Activated CD4-positive, alpha-beta memory T cell treated with anti-CD3 and anti-CD28 coated beads for 36 hours (primary cell): ENCODE results near the gene ROR1. TPM values are rescaled to one million over a fixed set of nuclear protein-coding genes. Genes with fewer than 3 reads are reported as not detected.
"Not testable (repeated sequence)": the region's sequence is repeated elsewhere in the genome, so short reads cannot be mapped to it uniquely, and the experiment has no call there.

Experiments used
- CTCF ChIA-PET: fragments of 350-600 bp; sonication (Branson Sonifier 250); formaldehyde crosslinking; loops from one replicate; lab custom pipeline; 2021; ENCODE audit warnings: antibody characterized with exemption, inconsistent platforms; lab: Charles Lee
- POLR2A ChIA-PET: fragments of 350-600 bp; sonication (Branson Sonifier 250); formaldehyde crosslinking; loops from one replicate; lab custom pipeline; 2021; ENCODE audit warnings: antibody characterized with exemption; lab: Charles Lee
- DNase-seq: peaks from one replicate; pipeline ENCODE4 v3.0.0-alpha.2; 2020
- H3K27ac Mint-ChIP-seq: one replicate; pipeline ENCODE4 v1.8.0; 2021; ENCODE audit warnings: mixed read lengths
- H3K27me3 Mint-ChIP-seq: one replicate; pipeline ENCODE4 v1.8.0; 2021; ENCODE audit warnings: mixed read lengths
- H3K36me3 Mint-ChIP-seq: one replicate; pipeline ENCODE4 v1.8.0; 2021; ENCODE audit warnings: mixed read lengths
- H3K4me1 Mint-ChIP-seq: one replicate; pipeline ENCODE4 v1.8.0; 2021; ENCODE audit warnings: low read depth, mixed read lengths
- H3K4me3 Mint-ChIP-seq: one replicate; pipeline ENCODE4 v1.8.0; 2021; ENCODE audit warnings: mild to moderate bottlenecking, mixed read lengths
- H3K9me3 Mint-ChIP-seq: one replicate; pipeline ENCODE4 v1.8.0; 2021; ENCODE audit warnings: mixed read lengths
- intact Hi-C: fragments of 100-400 bp; cut with micrococcal nuclease; formaldehyde crosslinking; loops from one replicate; pipeline ENCODE4 v1.15.1; 2023
- total RNA-seq, 2 experiments: library from RNA; stranded (reverse); gene quantifications; one replicate each; pipeline ENCODE4 v1.2.3, GENCODE V29; 2021

Gene ROR1
- total RNA-seq, 2 experiments from 2014 or later, result 0.10 to 0.12 TPM

DNA sequence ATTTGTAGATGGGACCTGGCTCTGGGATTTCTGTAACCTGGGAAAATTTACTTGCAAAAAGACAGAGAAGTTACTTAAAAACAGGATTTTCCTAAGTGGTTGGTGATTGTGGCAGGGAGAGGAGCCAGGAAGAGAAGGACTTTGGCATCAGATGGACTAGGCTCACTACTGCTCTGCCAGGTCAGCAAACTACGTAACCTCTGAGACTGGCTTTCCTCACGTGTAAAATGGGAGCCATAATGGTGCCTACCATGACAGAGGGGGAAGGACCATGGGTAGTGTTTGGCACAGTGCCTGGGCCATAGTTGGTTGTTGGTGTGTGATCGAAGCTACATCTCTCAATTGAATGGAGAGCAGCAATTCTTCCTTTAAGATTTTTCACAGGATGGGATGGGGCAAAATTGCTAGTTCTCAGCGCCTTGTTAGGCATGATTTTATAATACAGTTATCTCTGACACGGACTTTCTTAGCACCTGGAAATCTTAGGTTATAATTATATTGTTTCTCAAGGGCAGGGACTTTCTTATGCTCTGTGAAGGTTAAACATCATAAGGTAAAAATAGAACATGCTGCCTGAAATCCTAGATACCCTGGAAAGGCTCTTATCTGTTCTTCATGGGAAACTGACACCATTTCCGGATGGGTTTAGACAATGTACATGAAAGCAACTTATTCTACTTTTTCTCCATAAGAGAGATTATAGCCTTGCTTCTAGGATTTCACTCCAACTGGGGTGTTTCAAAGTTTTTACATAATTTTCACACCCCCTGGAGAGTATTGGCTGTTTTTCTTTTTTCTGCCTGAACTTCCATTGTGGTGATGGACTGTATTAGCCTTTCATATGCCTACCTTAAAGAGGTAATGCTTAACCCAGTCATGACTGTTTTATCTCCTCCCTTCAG, 10.9 kb downstream of the ROR1 start:
- intact Hi-C loops, result no loop called here
- Mint-ChIP-seq H3K4me1 (no peaks in the 10 kb centered on the region), H3K27ac (no peak overlapping the region), H3K36me3 (no peaks in the 10 kb centered on the region), H3K27me3 (peaks cover 3% of the 10 kb centered on the region), H3K4me3 (no peak overlapping the region), H3K9me3 (no peaks in the 10 kb centered on the region)
- ChIA-PET POLR2A (no interaction called here), CTCF (interaction anchor here (0.6 kb wide), 1 partner anchor 462 kb away, joined by 3 read pairs; no protein-coding TSS in a partner anchor)
- no peak for DNase-seq

DNA sequence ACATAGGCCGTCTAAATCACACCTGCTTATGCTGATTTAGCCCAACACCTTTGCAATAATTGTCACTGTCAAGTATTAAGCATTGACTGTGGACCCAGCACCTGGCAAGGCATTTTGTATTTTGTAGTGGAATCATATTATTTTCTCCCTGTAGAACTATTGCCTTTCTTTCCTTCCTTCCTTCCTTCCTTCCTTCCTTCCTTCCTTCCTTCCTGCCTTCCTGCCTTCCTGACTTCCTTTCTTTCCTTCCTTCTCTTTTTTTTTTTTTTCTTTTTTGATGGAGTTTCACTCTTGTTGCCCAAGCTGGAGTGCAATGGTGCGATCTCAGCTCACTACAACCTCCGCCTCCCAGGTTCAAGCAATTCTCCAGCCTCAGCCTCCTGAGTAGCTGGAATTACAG, 13.5 kb downstream of the ROR1 start:
- intact Hi-C loops, H3K9me3 Mint-ChIP-seq, H3K27me3 Mint-ChIP-seq, H3K27ac Mint-ChIP-seq, H3K4me3 Mint-ChIP-seq, DNase-seq, POLR2A ChIA-PET, H3K36me3 Mint-ChIP-seq, H3K4me1 Mint-ChIP-seq: not testable (repeated sequence)
- CTCF ChIA-PET, result interaction anchor here (0.7 kb wide), 1 partner anchor 850 kb away, joined by 3 read pairs; no protein-coding TSS in a partner anchor

DNA sequence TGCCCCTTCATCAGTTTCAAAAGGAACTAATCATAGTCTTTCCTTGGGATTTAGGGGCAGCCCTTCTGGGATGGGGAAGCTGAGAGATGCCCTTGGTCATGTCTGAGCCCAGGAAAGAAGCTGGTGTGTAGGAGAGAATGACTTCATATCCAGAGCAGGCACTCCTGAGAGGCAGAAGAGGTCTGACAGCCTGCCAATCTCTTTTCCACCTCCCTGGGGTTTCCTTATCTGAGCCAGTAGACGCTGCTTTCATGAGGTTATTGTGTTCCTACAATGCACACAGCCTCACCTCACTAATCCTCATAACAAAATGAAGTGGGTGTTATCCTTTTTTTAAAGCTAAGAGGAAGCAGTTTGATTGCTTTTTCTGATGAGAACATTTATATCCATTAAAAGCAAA, 14.1 kb downstream of the ROR1 start:
- ChIA-PET CTCF (interaction anchor here (0.7 kb wide), 1 partner anchor 849 kb away, joined by 3 read pairs; no protein-coding TSS in a partner anchor), POLR2A (no interaction called here)
- H3K9me3 Mint-ChIP-seq, result no peaks in the 10 kb centered on the region
- H3K27ac Mint-ChIP-seq, result no peak overlapping the region
- H3K27me3 Mint-ChIP-seq, result no peaks in the 10 kb centered on the region
- H3K4me3 Mint-ChIP-seq, result no peak overlapping the region
- intact Hi-C loops, result no loop called here
- no peaks in the 10 kb centered on the region for H3K36me3 Mint-ChIP-seq
- no peaks in the 10 kb centered on the region for H3K4me1 Mint-ChIP-seq
- DNase-seq, result no peak

DNA sequence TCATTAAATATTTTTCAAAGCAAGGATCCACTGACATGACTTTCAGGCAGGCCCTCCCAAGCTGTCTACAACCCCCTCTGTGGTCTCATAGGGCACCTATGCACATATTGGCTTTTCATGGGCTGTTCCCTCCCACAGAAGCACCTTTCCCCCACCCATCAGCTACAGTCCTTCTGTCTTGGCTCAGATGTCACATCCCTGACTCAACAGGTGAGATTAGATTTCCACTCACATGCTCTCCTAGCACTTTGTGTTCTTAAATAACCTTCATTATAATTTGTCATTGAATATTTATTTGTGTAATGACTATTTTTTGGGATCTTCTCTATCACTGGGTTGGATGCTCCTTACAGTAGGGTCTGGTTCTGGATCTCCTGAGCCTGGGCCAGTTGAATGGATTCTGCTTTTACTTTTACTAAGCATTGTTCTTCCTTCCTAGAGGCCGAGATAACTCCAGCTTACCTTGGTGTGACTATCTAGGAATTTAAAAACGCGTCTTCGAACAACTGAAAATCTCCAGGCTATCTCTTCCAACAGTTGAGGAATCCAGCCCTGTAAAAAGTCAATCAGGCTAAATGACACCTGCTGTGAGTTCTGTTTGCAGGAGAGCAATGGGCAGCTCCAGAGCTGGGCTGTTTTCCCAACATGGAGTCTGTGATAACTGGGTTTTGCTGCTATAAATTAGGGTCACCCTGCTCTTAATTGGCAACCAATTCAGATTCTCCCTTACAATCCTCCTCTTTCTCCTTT, 16.2 kb downstream of the ROR1 start:
- POLR2A ChIA-PET, result no interaction called here
- H3K9me3 Mint-ChIP-seq, result no peaks in the 10 kb centered on the region
- CTCF ChIA-PET, result no interaction called here
- H3K27ac Mint-ChIP-seq, result no peak overlapping the region
- H3K4me1 Mint-ChIP-seq, result no peaks in the 10 kb centered on the region
- intact Hi-C loops, result no loop called here
- no peaks in the 10 kb centered on the region for H3K36me3 Mint-ChIP-seq
- no peaks in the 10 kb centered on the region for H3K27me3 Mint-ChIP-seq
- no peak overlapping the region for H3K4me3 Mint-ChIP-seq
- no peak for DNase-seq

DNA sequence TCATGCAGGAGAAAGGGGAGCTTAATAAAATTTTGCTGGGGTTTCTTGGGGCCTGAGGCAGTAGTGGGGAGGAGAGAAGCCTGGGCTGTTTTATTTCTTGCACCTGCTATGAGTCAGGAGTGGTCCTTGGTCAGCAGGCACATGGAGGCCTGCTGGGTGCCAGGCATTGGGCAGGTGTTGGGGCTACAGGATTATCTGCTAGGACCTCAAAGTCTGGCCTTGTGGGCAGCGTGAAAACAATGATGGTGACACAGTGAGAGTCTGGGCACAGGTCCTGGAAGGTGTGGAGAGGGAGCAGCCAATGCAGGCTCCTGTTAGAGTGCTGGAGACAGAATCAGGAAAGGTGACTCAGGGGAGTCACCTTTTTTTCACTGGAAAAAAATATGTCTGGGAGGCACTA, 17.2 kb downstream of the ROR1 start:
- intact Hi-C loops, result no loop called here
- Mint-ChIP-seq H3K4me1 (no peaks in the 10 kb centered on the region), H3K9me3 (no peaks in the 10 kb centered on the region), H3K27me3 (no peaks in the 10 kb centered on the region), H3K36me3 (no peaks in the 10 kb centered on the region), H3K4me3 (no peak overlapping the region), H3K27ac (no peak overlapping the region)
- CTCF ChIA-PET, result no interaction called here
- POLR2A ChIA-PET, result no interaction called here
- no peak for DNase-seq

DNA sequence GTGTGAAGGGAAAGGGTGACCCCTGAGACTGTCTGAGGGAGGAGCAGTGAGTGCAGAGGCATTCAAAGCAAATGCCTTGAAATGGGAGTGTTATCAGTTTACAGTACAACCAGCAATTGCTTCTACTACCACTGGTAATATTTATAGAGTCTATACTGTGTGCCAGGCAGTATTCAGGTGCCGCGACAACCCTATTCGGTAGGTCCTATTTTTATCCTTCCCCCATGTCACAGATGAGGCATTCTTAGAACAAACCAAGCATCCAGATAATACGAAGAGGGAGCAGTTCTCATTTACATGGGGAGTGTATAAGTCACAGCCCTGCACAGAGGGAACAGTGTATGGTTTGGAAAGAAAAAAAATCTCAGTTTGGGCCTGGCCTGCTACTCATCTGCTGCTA, 18.3 kb downstream of the ROR1 start:
- H3K9me3 Mint-ChIP-seq, result no peaks in the 10 kb centered on the region
- H3K36me3 Mint-ChIP-seq, result no peaks in the 10 kb centered on the region
- ChIA-PET POLR2A (no interaction called here), CTCF (no interaction called here)
- no peak overlapping the region for H3K27ac Mint-ChIP-seq
- H3K4me3 Mint-ChIP-seq, result no peak overlapping the region
- H3K4me1 Mint-ChIP-seq, result no peaks in the 10 kb centered on the region
- H3K27me3 Mint-ChIP-seq, result no peaks in the 10 kb centered on the region
- intact Hi-C loops, result no loop called here
- no peak for DNase-seq

DNA sequence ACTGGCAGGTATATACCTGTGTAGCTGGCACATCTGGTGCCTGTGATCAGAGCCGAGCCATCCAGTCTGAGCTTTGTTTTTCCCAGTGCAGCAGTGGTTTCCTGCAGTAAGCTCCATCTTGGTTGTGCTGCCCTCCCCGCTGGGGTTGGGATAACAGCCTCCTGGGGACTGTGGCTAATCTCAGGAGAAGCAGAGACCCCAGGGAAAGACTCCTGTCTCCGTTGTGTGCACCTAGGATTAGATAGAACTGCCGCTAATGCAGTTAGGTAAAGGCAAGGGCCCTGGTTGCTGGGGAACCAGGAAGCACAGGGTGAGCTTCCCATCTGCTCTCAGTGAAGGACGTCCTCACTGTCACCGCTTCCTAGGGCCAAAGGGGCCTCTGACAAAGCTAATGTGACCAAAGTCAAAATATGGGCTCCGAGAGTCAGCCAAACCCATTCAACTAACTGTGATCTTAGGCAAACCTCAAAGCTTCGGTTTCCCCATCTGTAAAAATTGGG, 20.0 kb downstream of the ROR1 start:
- POLR2A ChIA-PET, result no interaction called here

DNA sequence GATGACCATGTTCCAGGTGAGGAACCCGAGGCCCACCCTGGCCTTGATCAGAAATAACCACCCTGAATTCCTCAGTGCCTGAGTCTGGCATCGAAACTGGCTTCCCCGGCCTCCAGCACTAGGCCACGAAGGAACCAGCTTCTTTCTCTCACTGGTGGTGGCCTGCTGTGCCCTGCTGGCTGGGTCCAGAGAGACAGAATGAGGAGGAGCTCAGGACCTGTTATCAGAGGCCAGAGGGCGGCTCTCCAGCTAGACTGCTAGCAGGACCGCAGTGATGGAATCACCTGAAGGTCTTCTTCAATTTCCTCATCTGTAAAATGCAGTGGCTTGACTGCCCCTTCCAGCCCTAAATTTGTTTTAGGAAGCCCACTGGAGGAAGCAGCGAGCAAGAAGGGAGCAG, 20.5 kb downstream of the ROR1 start:
- intact Hi-C loops, result no loop called here
- Mint-ChIP-seq H3K4me3 (no peak overlapping the region), H3K9me3 (no peaks in the 10 kb centered on the region), H3K4me1 (no peaks in the 10 kb centered on the region), H3K36me3 (no peaks in the 10 kb centered on the region), H3K27ac (no peak overlapping the region), H3K27me3 (no peaks in the 10 kb centered on the region)
- ChIA-PET CTCF (no interaction called here), POLR2A (no interaction called here)
- no peak for DNase-seq

More for the DNA sequence above, 20.0 kb downstream of the ROR1 start:
- CTCF ChIA-PET, result no interaction called here
- DNase-seq, result no peak
- Mint-ChIP-seq H3K4me1 (no peaks in the 10 kb centered on the region), H3K27me3 (no peaks in the 10 kb centered on the region), H3K27ac (no peak overlapping the region), H3K36me3 (no peaks in the 10 kb centered on the region), H3K4me3 (no peak overlapping the region), H3K9me3 (no peaks in the 10 kb centered on the region)
- intact Hi-C loops, result no loop called here

DNA sequence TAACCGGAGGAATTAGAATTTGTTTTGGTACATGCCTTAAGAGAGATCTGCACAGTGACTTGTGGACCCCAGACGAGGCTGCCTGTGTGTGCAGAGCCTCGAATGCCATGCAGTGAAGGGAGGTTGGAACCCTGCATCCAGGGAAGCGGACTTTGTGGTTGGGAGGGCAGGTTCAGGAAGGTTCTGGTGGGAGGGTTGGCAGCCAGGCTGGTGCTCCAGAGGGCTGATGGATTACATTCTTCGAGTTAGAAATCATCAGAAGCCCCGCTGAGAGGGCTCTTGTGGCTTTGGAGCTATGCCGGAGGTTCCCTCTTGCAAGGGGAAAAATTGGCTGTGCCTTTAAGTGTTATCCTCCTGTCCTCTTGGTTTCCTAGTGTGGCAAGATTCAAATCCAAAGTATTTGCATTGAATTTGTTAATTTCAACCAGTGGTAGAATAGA, 21.1 kb downstream of the ROR1 start:
- POLR2A ChIA-PET, result no interaction called here
- H3K27me3 Mint-ChIP-seq, result no peaks in the 10 kb centered on the region
- H3K4me1 Mint-ChIP-seq, result no peaks in the 10 kb centered on the region
- CTCF ChIA-PET, result interaction anchor here (1.1 kb wide), 1 partner anchor 342 kb away, joined by 3 read pairs; no protein-coding TSS in a partner anchor
- H3K36me3 Mint-ChIP-seq, result no peaks in the 10 kb centered on the region
- DNase-seq, result no peak
- intact Hi-C loops, result no loop called here
- no peak overlapping the region for H3K27ac Mint-ChIP-seq
- no peak overlapping the region for H3K4me3 Mint-ChIP-seq
- no peaks in the 10 kb centered on the region for H3K9me3 Mint-ChIP-seq

DNA sequence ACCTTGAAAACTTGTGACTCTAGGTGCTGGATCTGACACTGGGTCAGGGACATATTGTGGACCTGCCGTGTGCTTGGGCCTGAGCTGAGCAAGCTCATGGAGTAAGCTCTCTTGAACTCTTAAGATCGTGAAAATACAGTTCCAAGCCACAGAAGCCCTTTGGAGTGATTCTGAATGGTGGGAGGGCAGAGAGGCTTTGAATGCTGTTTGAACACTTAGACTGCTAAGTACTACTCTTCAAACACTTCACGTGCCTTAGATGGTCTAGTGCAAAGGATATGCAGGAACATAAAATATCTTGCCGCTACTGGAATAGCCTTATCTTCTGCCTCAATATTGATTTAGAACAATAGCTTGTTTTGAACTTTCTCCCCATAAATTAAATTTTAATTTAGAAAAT, 21.6 kb downstream of the ROR1 start:
- Mint-ChIP-seq H3K27me3 (no peaks in the 10 kb centered on the region), H3K27ac (no peak overlapping the region), H3K9me3 (no peaks in the 10 kb centered on the region), H3K36me3 (no peaks in the 10 kb centered on the region), H3K4me1 (no peaks in the 10 kb centered on the region), H3K4me3 (no peak overlapping the region)
- ChIA-PET CTCF (interaction anchor here (1.1 kb wide), 1 partner anchor 342 kb away, joined by 3 read pairs; no protein-coding TSS in a partner anchor), POLR2A (no interaction called here)
- DNase-seq, result no peak
- intact Hi-C loops, result no loop called here

DNA sequence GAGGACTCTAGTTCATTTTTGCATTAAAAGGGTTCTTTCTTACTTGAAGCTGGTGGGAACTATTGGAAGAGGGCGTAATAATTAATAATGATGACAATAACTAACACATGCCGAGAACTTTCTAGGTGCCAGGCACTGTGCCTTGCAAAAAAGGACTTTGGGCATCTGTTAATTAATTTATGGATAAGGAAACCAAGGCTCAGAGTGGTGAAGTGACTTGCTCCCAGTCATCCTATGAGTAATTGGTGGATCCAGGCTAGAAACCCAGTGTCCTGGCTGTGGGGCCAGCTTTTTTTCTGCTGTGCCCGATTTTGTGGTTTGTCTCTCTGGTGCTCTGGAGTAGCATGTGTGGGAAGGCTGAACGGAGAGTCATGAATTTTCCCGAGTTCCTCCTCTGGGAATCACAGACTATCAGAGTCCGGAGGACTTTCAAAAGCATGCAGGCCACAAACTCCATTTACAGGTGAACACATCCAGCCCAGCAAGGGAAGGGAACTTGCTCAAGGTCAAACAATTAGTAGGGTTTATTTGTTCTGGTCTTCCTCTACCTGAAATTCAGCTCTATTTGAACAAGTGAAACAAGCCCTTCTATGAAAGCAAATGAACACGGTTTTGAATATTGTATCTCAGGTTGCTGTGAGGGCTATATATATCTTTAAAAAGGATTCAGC, 23.4 kb downstream of the ROR1 start:
- Mint-ChIP-seq H3K9me3 (no peaks in the 10 kb centered on the region), H3K4me3 (no peak overlapping the region), H3K27me3 (no peaks in the 10 kb centered on the region), H3K27ac (no peak overlapping the region), H3K4me1 (no peaks in the 10 kb centered on the region), H3K36me3 (no peaks in the 10 kb centered on the region)
- DNase-seq, result no peak
- ChIA-PET POLR2A (no interaction called here), CTCF (no interaction called here)
- intact Hi-C loops, result no loop called here

DNA sequence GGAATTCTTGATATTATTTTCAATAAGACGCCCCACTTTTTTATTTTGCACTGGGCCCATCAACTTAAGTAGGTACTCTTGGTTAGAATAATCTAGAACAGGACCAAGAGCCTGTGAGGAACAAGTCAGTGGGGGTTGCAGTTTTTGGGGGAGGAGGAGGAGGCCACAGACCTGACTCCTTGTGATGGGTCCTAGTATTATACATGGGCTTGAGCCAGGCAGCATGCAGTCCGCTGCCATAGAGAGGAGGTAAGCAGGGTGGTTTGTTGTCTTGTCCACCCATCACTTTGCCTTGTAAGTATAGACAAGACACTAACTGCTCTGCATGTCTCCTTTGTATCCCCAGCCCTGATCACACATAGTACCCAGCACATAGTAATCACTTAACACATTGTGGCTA, 24.5 kb downstream of the ROR1 start:
- Mint-ChIP-seq H3K9me3 (no peaks in the 10 kb centered on the region), H3K27ac (no peak overlapping the region), H3K4me3 (no peak overlapping the region), H3K36me3 (no peaks in the 10 kb centered on the region), H3K27me3 (no peaks in the 10 kb centered on the region), H3K4me1 (no peaks in the 10 kb centered on the region)
- no peak for DNase-seq
- ChIA-PET CTCF (no interaction called here), POLR2A (no interaction called here)
- intact Hi-C loops, result no loop called here
